HG02642 (cell line): ENCODE results near the gene CSKMT.
"Not testable (repeated sequence)": the region's sequence is repeated elsewhere in the genome, so short reads cannot be mapped to it uniquely, and the experiment has no call there.

Experiments
- ATAC-seq: cut with Tn5 transposase; IDR thresholded peaks from one replicate; pipeline ENCODE4 v1.9.1; 2021; ENCODE audit warnings: mild to moderate bottlenecking; ENCODE audit not compliant: unreplicated experiment, poor library complexity

The CSKMT gene

GRCh38 chr11:62665075-62665598, at the start of gene CSKMT, which contains the start of gene C11orf98:
TSS of gene CSKMT (plus strand) at chr11:62665312. CDS start at chr11:62665880, 568 bp downstream.
TSS of gene C11orf98 (minus strand) at chr11:62665210. CDS start at chr11:62665169, 41 bp downstream.
- ATAC-seq = peak; percentile 87

GRCh38 chr11:62615521-62615920, 49.6 kb upstream of the CSKMT start:
- no peak for ATAC-seq

GRCh38 chr11:62616957-62617356, 48.2 kb upstream of the CSKMT start:
- not testable (repeated sequence) for ATAC-seq

GRCh38 chr11:62621027-62621566, 44.0 kb upstream of the CSKMT start:
- no peak for ATAC-seq

GRCh38 chr11:62621567-62622470, 43.3 kb upstream of the CSKMT start, which contains the start of gene B3GAT3:
TSS of gene B3GAT3 (minus strand) at chr11:62621986. CDS start at chr11:62621947, 39 bp downstream.
- peak; percentile 96 for ATAC-seq

- no peak for ATAC-seq
Observed at GRCh38 chr11:62622476-62623089, 42.5 kb upstream of the CSKMT start.

- ATAC-seq = no peak
Observed at GRCh38 chr11:62627713-62628112, 37.4 kb upstream of the CSKMT start.

GRCh38 chr11:62632492-62632891, 32.6 kb upstream of the CSKMT start:
- no peak for ATAC-seq

GRCh38 chr11:62644220-62644619, 20.9 kb upstream of the CSKMT start:
- ATAC-seq = no peak

GRCh38 chr11:62645671-62645945, 19.5 kb upstream of the CSKMT start:
- no peak for ATAC-seq

GRCh38 chr11:62645946-62646824, 18.9 kb upstream of the CSKMT start, which contains the start of gene GANAB:
TSS of gene GANAB (minus strand) at chr11:62646613. CDS start at chr11:62646599, 14 bp downstream.
- peak; percentile 92 for ATAC-seq

GRCh38 chr11:62646825-62647608, 18.1 kb upstream of the CSKMT start:
- peak; percentile 1 for ATAC-seq

GRCh38 chr11:62647609-62648005, 17.5 kb upstream of the CSKMT start:
- ATAC-seq = no peak

GRCh38 chr11:62648185-62648966, 16.7 kb upstream of the CSKMT start:
- ATAC-seq = no peak

GRCh38 chr11:62648967-62649364, 16.1 kb upstream of the CSKMT start:
- ATAC-seq = no peak

- no peak for ATAC-seq
Observed at GRCh38 chr11:62649486-62649885, 15.6 kb upstream of the CSKMT start.

- not testable (repeated sequence) for ATAC-seq
Observed at GRCh38 chr11:62650283-62650682, 14.8 kb upstream of the CSKMT start.
